HG03378 (cell line): ENCODE results near the gene KIAA1614.
"Not testable (repeated sequence)": the region's sequence is repeated elsewhere in the genome, so short reads cannot be mapped to it uniquely, and the experiment has no call there.

Source experiments
- ATAC-seq: cut with Tn5 transposase; IDR thresholded peaks from one replicate; pipeline ENCODE4 v1.9.1; 2021; ENCODE audit warnings: mild to moderate bottlenecking, moderate library complexity; ENCODE audit not compliant: unreplicated experiment

Gene KIAA1614

DNA sequence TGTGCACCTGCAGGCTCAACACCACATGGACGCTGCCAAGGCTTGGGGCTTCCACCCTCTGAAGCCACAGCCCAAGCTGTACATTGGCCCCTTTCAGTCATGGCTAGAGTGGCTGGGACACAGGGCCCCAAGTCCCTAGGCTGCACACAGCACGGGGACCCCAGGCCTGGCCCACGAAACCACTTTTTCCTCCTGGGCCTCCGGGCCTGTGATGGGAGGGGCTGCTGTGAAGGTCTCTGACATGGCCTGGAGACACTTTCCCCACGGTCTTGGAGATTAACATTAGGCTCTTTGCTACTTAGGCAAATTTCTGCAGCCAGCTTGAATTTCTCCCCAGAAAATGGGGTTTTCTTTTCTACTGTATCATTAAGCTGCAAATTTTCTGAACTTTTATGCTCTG is 46.9 kb downstream of the KIAA1614 start:
- ATAC-seq, result not testable (repeated sequence)

DNA sequence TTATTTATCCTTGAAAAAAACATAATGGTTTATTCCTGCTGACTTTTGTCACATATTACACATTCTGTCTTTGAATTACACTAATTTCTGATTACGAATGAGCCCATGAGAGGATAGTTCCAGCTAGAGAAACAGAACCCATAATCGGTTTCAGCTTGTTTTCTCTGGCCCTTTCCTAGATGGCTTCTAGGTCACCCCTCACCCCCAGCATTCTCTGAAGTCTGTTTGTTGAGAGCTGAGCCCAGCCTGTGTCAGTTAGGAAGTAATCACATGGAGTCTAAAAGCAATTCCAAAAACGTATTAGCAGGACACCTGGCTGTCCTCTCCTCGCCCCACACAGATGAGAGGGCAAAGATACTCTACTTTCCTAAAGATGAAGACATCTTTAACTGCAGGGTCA is 48.9 kb downstream of the KIAA1614 start:
- no peak for ATAC-seq

DNA sequence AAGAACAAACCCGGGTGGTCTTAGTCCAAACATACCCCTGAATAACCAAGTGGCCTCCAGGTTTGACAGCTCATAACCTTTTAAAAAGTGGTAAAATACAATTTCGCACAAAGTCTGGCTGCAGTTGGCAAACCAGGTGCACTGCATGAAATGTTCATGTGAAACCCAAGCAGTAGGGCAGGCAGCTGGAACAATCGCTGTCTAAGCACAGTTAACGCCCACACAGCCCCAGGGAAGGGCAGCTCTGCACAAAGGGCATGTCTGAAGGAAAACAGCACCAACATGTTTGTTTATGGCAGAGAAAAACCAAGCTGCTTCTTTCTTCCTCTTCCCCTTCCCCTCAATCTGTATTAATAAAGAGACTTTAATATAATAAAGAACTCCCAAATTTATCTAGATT is 49.5 kb downstream of the KIAA1614 start:
- ATAC-seq, result no peak

DNA sequence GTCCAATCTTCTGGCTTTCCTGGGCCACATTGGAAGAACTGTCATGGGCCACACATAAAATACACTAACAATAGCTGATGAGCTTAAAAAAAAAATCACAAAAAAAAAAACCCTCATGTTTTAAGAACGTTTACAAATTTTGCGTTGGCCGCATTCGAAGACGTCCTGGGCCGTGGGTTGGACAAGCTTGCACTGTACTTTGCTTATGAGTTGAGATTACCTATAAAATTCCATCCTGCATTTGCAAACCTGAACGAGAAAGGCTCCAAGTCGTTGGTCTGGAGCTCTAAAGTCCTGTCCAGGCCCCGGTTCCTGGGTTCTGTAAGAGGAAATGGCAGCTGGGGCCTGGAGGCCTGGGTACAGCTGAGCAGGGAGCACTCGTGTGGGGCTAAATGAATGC is 51.4 kb downstream of the KIAA1614 start:
- ATAC-seq, result no peak

GRCh38 chr1:180964595-180964994 is 51.9 kb downstream of the KIAA1614 start:
- ATAC-seq, result no peak

DNA sequence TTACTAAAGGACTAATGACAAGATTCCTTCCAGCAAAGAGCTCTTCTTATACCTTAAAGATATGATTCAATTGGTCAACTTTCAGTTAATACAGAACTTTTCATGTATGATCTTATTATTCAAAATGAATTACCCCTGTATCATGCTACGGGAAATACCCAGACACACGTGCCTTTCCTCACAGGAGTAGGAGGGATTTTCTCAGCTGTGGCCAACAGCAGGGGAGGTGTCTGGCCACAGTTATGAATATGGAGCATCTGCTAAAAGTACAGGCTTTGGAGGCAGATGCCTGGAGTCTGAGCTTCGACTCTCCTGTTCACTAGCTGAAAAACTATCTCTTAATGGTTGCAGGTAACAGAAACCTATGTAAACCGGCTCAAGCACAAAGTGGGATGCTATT is 53.6 kb downstream of the KIAA1614 start:
- ATAC-seq, result no peak

DNA sequence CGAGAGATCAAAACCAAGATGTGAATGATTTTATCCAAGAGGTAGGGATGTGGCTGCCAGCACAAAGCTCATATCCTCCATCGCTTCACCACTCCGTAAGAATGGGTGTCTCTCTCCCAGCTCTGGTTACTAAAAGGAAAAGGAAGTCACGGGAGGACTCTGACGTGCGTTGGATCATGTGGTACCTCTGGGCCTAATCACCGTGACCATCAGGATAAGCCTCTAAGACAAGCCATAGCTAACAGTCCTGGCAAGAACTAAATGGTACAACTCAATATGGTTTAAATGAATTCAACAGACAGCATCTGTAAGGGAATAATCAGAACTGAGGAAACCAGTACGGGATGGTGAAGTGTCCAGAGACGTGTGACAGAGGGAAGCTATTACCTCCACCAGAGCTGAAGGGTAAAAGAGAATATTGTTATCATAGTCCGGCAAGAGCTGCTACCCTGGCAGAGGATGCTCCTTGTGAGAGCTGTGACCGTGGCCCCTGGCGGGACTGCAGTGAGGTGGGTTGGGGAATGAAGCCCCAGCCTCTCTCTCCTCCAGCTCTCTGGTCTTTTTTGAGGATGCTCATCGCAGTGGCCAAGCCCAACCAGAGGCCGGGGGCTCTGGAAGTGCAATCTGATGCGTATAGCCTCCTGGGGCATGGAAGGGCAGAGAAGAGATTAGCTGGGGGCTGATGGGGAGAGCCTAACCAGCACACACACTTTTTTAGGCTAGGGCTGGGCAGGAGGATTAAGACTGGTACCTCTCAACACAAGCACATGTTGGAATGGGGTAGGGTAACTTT is 54.2 kb downstream of the KIAA1614 start:
- no peak for ATAC-seq

DNA sequence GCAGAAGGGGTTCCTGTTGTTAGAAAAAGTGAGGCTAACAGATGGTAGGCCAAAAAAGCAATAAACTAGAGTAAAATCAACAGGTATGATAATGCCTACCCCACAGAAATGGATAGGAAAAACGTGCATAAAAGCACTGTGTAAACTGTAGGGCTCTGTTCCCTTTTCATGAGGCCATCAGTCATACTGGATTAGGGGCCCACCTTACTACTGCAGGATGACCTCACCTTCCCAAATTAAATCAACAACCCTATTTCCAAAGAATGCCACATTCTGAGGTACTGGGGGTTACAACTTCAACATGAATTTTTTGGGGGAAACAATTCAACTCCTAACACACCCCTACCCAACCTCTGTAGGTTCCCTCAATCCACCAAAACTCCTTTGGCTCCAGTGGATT is 54.9 kb downstream of the KIAA1614 start:
- ATAC-seq, result no peak

DNA sequence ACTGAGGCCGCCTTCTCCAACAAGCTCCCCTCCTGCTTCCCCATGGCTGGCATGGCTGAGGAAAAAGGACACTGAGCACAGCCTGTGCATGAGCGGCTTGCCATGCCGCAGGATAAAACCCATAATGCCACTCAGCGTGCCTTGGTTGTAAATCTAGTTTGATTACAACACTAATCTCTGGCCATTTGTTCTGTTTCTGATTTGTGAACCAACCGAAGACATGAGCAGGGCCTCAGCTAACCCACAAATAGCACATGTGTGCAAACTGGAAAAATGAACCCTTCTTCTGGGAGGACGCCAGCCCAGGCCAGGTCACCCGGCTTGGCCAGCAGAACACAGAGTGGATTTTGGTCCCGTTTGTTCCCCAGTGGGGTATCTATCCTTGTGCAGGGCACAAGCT is 56.1 kb downstream of the KIAA1614 start:
- ATAC-seq, result not testable (repeated sequence)

DNA sequence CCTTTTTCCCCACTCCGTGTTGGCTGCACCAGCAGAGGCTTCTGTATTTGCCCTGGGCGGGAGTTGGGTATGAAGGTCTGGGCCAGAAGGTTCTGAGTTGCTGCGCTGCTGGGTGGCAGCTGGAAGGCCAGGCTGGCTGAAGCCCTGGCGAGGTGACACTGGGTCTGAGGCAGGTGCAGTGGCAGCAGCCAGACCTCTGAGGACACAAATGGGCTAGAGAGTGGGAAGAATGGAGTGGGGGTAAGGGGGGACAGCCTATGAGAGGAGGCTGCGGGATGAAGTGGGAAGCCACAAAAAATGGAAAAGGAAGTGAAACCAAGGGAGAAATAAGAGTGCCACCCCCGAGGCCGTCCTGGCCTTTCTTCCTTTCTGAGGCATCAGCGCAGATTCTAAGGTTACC is 56.7 kb downstream of the KIAA1614 start:
- ATAC-seq, result no peak

- no peak for ATAC-seq
Measured at GRCh38 chr1:180970333-180971079, 57.8 kb downstream of the KIAA1614 start.

- no peak for ATAC-seq
Measured at GRCh38 chr1:180971273-180971997, 58.7 kb downstream of the KIAA1614 start.

- no peak for ATAC-seq
Measured at GRCh38 chr1:180973369-180973768, 60.7 kb downstream of the KIAA1614 start.

DNA sequence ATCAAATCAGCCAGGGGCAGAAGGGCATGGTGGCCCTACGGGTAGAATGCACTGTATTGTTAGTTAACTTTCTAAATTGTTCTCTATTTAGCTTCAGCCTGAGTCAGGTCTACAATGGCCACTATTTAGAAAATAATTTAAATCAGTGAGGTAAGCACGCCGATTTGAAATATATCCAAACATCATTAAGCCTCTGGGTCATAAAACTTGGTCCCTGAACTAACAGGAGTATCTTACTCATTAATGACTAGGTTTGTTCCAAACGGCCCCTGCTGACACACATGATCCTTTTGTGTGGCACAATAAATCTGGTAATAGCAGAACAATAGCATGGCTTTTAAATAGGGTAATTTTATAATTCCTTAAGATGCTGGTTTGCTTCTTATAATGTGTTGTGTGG is 61.5 kb downstream of the KIAA1614 start:
- ATAC-seq, result no peak

DNA sequence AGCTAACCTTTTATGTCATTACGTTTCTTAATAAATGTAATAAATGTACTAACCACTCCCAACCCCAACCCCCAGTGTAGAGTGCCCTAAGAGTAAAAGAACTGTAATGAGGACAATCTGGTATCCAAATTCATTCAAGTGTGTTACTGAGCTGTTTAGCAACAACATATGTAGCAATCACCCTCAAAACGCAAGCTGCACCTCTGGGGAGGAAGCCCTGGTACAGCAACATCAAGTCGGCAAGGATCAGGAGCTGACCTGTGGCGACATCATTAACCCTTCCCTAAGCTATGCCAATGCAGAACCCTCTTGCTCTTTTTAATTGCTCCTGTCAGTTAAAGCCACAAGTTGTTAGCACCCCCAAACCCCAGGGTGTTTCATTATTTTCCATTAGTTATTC is 62.9 kb downstream of the KIAA1614 start:
- ATAC-seq, result no peak

- no peak for ATAC-seq
Measured at GRCh38 chr1:180976191-180976590, 63.5 kb downstream of the KIAA1614 start.

GRCh38 chr1:180976732-180977357 is 64.1 kb downstream of the KIAA1614 start:
- no peak for ATAC-seq

- ATAC-seq, result peak; percentile 88
Measured at GRCh38 chr1:180981596-180982387, 69.1 kb downstream of the KIAA1614 start.

- no peak for ATAC-seq
Measured at GRCh38 chr1:180982422-180982821, 69.7 kb downstream of the KIAA1614 start.

GRCh38 chr1:180988253-180988752 is 75.6 kb downstream of the KIAA1614 start:
- ATAC-seq, result no peak
